DOHH2 (cell line): ENCODE data around the gene CIC.
A peak's percentile ranks its signal among the peaks of the same experiment; 100 is the strongest.

ENCODE experiments used
- H3F3A ChIP-seq: fragments of 200-600 bp; sonication (generic), shearing (Covaris generic); 2 replicates; pipeline ENCODE4 v1.6.0; 2016; ENCODE audit warnings: antibody characterized with exemption, mild to moderate bottlenecking; ENCODE audit not compliant: control insufficient read depth, insufficient read depth
- H3K27ac ChIP-seq: fragments of 200-600 bp; sonication (generic); 2 replicates; pipeline ENCODE4 v1.5.1; 2014; ENCODE audit warnings: low read depth, mild to moderate bottlenecking, low read length, moderate library complexity
- H3K27me3 ChIP-seq: fragments of 200-600 bp; sonication (generic); 2 replicates; pipeline ENCODE4 v1.6.1; 2014; ENCODE audit warnings: mild to moderate bottlenecking, low read length, mixed read lengths; ENCODE audit not compliant: control insufficient read depth
- H3K36me3 ChIP-seq: fragments of 200-600 bp; sonication (generic); 2 replicates; pipeline ENCODE4 v1.6.1; 2014; ENCODE audit warnings: mild to moderate bottlenecking, low read length, moderate library complexity, mixed read lengths; ENCODE audit not compliant: control insufficient read depth
- H3K4me1 ChIP-seq: fragments of 200-600 bp; sonication (generic); 2 replicates; pipeline ENCODE4 v1.6.1; 2014; ENCODE audit warnings: mild to moderate bottlenecking, low read length, mixed read lengths; ENCODE audit not compliant: control insufficient read depth
- H3K4me2 ChIP-seq: fragments of 200-600 bp; sonication (generic); 2 replicates; pipeline ENCODE4 v1.6.0; 2014; ENCODE audit warnings: mild to moderate bottlenecking, low read length, moderate library complexity
- H3K4me3 ChIP-seq: fragments of 200-600 bp; sonication (generic); 2 replicates; pipeline ENCODE4 v1.5.1; 2014; ENCODE audit warnings: mild to moderate bottlenecking, low read length, mixed read lengths
- H3K79me2 ChIP-seq: fragments of 200-600 bp; sonication (generic); 2 replicates; pipeline ENCODE4 v1.6.1; 2014; ENCODE audit warnings: mild to moderate bottlenecking, low read length, mixed read lengths; ENCODE audit not compliant: control insufficient read depth
- H3K9me2 ChIP-seq: fragments of 200-600 bp; sonication (generic); replicated peaks from 2 replicates; pipeline ENCODE4 v1.6.1; 2014; ENCODE audit warnings: mild to moderate bottlenecking, low read length, mixed read lengths; ENCODE audit not compliant: control insufficient read depth
- H3K9me3 ChIP-seq: fragments of 200-600 bp; sonication (generic); 2 replicates; pipeline ENCODE4 v1.6.1; 2014; ENCODE audit warnings: antibody characterized with exemption, low read length, mixed read lengths; ENCODE audit not compliant: control insufficient read depth, insufficient read depth
- H4K20me1 ChIP-seq: fragments of 200-600 bp; sonication (generic); 2 replicates; pipeline ENCODE4 v1.6.0; 2014; ENCODE audit warnings: low read depth, mild to moderate bottlenecking, antibody characterized with exemption, low read length, moderate library complexity; ENCODE audit not compliant: control insufficient read depth, insufficient read depth
- EZH2phosphoT487 ChIP-seq: fragments of 200-600 bp; sonication (generic); IDR thresholded peaks from 2 replicates; pipeline ENCODE4 v1.6.1; 2017; ENCODE audit warnings: borderline replicate concordance, mild to moderate bottlenecking, antibody characterized with exemption, low read length, moderate library complexity, mixed read lengths
- TF ChIP-seq, protein P1 (sequence below): fragments of 200-600 bp; sonication (generic); IDR thresholded peaks from one replicate; pipeline ENCODE4 v1.5.1; 2014; ENCODE audit warnings: antibody characterized with exemption, mild to moderate bottlenecking, low read depth, low read length; ENCODE audit not compliant: poor library complexity, severe bottlenecking

The CIC gene

DNA sequence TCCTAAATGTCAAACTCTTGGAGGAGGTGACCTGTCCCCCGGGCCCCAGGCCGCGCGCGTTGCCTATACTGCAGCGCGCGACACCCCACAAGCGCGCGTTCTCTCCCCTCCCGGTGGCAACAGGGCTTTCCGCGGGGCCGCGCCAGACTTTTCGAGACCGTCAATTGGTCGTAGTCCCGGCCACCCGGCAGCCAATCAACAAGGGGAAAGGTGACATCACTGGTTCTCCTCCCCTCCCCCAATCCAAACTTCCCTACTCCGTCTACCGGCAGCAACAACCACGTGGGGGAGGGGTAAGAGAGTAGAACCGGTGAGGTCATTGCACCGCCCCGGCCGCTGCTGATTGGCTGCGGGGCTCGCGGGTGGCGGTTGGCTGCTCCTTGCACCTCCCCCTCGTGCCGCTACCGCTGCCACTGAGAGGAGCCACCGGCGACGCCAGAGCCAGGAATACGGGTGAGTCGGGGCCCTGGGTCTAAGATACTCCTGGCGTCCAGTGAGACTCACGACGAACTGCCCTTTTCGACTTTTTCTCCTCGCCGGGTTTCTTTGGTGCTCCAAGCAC lies 829 bp upstream of the CIC start:
- Histone ChIP-seq H3K27me3 (no peaks in the 10 kb centered on the region), H3K9me2 (no peaks in the 10 kb centered on the region), H3F3A (peaks cover 3% of the 10 kb centered on the region; the same call in 1 of the 2 replicates), H3K36me3 (no peaks in the 10 kb centered on the region; the same call in 1 of the 2 replicates), H3K9me3 (no peaks in the 10 kb centered on the region), H4K20me1 (no peaks in the 10 kb centered on the region), H3K27ac (peak overlapping the region; percentile 81), H3K79me2 (peaks cover 19% of the 10 kb centered on the region), H3K4me3 (peak overlapping the region; percentile 94), H3K4me1 (peaks cover 27% of the 10 kb centered on the region), H3K4me2 (peak overlapping the region; percentile 94)
- no peak for TF ChIP-seq EZH2phosphoT487
- TF ChIP-seq, protein P1, sequence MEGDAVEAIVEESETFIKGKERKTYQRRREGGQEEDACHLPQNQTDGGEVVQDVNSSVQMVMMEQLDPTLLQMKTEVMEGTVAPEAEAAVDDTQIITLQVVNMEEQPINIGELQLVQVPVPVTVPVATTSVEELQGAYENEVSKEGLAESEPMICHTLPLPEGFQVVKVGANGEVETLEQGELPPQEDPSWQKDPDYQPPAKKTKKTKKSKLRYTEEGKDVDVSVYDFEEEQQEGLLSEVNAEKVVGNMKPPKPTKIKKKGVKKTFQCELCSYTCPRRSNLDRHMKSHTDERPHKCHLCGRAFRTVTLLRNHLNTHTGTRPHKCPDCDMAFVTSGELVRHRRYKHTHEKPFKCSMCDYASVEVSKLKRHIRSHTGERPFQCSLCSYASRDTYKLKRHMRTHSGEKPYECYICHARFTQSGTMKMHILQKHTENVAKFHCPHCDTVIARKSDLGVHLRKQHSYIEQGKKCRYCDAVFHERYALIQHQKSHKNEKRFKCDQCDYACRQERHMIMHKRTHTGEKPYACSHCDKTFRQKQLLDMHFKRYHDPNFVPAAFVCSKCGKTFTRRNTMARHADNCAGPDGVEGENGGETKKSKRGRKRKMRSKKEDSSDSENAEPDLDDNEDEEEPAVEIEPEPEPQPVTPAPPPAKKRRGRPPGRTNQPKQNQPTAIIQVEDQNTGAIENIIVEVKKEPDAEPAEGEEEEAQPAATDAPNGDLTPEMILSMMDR = no peak

DNA sequence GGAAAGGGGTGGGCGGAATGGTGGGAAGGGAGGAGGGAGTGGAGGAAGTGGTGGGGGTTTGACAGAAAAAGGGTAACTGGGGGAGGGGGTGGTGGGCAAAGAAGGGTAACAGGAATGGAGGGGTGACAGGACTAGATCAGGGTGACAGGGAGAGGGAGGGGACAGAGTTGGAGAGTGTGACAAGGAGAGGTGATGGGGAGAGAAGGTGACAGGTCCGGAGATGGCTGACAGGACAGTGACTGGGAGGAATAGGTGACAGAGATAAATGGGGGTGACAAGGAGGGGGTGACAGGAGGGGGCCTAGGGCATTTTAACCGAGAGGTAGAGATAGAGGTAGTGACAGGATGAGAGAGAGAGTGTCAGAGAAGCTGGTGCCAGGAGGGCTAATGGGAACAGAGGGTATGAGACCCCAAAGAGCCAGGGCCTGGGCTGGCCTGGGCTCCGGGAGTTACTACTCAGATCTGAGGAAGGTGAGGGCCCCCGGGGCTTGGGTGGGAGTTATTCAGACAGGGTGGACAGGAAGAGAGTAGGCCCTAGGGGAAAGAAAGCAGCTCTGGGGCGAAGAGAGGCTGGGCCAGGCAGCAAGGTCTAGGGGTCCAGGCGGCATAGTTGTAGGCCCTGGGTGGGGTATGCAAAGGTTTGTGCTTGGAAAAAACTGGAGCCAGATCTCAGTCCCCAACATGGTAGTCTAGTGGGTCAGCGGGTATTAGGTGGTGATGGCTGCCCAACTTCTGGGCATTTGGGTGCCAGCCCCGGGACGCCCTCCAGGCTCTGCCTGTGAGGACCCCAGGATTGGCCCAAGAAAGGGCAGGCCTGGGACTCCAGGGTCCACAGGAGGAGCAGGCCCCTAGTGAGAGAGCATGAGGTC lies 660 bp downstream of the CIC start:
- Histone ChIP-seq H4K20me1 (no peaks in the 10 kb centered on the region), H3K36me3 (peaks cover 6% of the 10 kb centered on the region; the same call in 1 of the 2 replicates), H3K9me3 (no peaks in the 10 kb centered on the region), H3K27ac (peak overlapping the region; percentile 70), H3K4me3 (peak overlapping the region; percentile 94), H3F3A (peaks cover 3% of the 10 kb centered on the region; the same call in 1 of the 2 replicates), H3K27me3 (no peaks in the 10 kb centered on the region), H3K4me1 (peaks cover 27% of the 10 kb centered on the region), H3K79me2 (peaks cover 19% of the 10 kb centered on the region), H3K9me2 (no peaks in the 10 kb centered on the region), H3K4me2 (peak overlapping the region; percentile 94)
- TF ChIP-seq, protein P1 = no peak
- no peak for TF ChIP-seq EZH2phosphoT487

DNA sequence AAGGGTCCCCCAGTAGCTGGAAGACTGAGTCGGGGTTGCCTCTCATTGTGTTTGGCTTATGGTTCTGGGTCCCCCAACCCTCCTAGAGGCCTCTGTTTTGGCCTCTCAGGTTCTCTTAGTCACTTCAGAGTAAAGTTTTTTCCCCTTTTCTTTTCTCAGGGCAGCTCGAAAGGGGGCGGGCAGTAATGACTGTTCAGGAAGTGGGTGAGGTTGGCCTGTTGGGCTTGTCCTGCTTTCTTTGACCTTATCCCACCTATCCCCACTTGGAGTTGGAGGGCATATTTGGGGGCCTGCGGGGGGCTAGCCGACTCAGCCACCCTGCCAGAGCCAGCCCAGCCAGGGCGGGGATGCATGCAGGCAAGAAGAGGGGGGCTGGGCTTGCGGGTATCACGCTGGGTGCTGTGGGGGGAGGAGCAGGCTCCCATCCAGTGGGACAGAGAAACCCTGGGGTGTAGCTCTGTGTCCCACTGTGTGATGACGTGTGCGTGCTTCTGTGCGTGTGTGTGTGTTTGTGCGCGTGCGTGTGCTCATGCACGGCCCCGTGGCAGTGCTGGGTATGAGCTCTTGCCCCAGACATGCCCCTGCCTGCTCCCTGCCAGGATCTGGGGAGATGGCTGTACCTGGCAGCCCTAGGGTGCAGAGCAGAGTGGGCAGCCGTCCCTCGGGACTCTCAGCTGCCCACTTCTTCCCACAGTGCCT lies 1.4 kb downstream of the CIC start:
- peak overlapping the region; percentile 94 for H3K4me3 ChIP-seq
- H3F3A ChIP-seq = peaks cover 3% of the 10 kb centered on the region; the same call in 1 of the 2 replicates
- H3K36me3 ChIP-seq = peaks cover 6% of the 10 kb centered on the region; the same call in 1 of the 2 replicates
- peak overlapping the region; percentile 70 for H3K27ac ChIP-seq
- H3K4me2 ChIP-seq = peak overlapping the region; percentile 94
- H3K79me2 ChIP-seq = peaks cover 19% of the 10 kb centered on the region
- H4K20me1 ChIP-seq = no peaks in the 10 kb centered on the region
- no peaks in the 10 kb centered on the region for H3K9me3 ChIP-seq
- H3K4me1 ChIP-seq = peaks cover 27% of the 10 kb centered on the region
- H3K27me3 ChIP-seq = no peaks in the 10 kb centered on the region
- no peak for TF ChIP-seq EZH2phosphoT487
- no peaks in the 10 kb centered on the region for H3K9me2 ChIP-seq
